Colonic mucosa (tissue), 4 donors: ENCODE measurements around the gene THSD4. TPM values are rescaled to one million over a fixed set of nuclear protein-coding genes. Genes with fewer than 3 reads are reported as not detected.

ENCODE experiments used
- DNase-seq: peaks from one replicate; pipeline ENCODE4 v3.0.0-alpha.2; 2020
- H3K27ac ChIP-seq: fragments of 200-600 bp; one replicate; pipeline ENCODE4 v1.8.0; 2021
- H3K27me3 ChIP-seq: fragments of 200-600 bp; one replicate; pipeline ENCODE4 v1.8.0; 2021
- H3K36me3 ChIP-seq: fragments of 200-600 bp; one replicate; pipeline ENCODE4 v1.8.0; 2021
- H3K4me1 ChIP-seq: fragments of 200-600 bp; one replicate; pipeline ENCODE4 v1.8.0; 2021; ENCODE audit warnings: mild to moderate bottlenecking
- H3K4me3 ChIP-seq: fragments of 200-600 bp; one replicate; pipeline ENCODE4 v1.8.0; 2021
- H3K9ac ChIP-seq, 2 donors: one replicate each; pipeline ENCODE4 v1.7.0; 2013; ENCODE audit warnings: control low read depth in 2 of 2, low read depth in 2 of 2, low read length in 2 of 2
- H3K9me3 ChIP-seq: fragments of 200-600 bp; one replicate; pipeline ENCODE4 v1.8.0; 2021
- intact Hi-C: fragments of 100-400 bp; cut with DNase I; formaldehyde crosslinking; loops from one replicate; pipeline ENCODE4 v1.14.1; 2022
- total RNA-seq, 2 donors: library from RNA; stranded (reverse); fragmentation: NEBNext Ultra II Directional in 1 of 2; extraction: Animal tissue kit (Norgen Biotek cat#: 25700) in 1 of 2; gene quantifications; one replicate each; pipeline ENCODE4 v1.2.1, GENCODE V29; 2021
- TF ChIP-seq, protein P1 (sequence below): fragments of 200-600 bp; IDR thresholded peaks from one replicate; pipeline ENCODE4 v1.8.0; 2022; ENCODE audit warnings: antibody characterized with exemption, mild to moderate bottlenecking
- donor health status: healthy.
- donor health status: DM: no; HTN: no; CAD: no.
- donor health status: DM: no; HTN: no; CAD: no.

Gene THSD4
- total RNA-seq, 2 donors from 2014 or later: 18.8 to 23.5 TPM

DNA sequence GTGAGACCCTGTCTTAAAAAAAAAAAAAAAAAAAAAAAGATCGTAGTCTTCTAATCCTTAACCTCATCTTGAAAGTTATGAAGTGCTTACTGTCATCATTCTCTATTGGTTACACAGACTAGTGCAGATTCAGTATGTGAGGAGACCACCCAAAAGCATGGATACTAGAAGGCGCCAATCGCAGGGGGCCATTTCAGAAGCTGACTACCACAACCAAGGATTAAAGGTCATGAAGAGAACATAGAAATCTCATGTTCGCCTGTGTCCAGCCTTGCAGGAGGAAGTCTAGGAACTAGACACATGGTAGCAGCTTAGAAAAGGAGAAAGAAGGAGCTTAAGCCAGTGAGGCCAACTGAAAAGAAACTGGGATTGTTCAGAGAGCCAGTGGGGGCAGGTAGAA lies 207.8 kb downstream of the THSD4 start:
- H3K9me3 ChIP-seq: no peaks in the 10 kb centered on the region
- no peaks in the 10 kb centered on the region for H3K36me3 ChIP-seq
- H3K27me3 ChIP-seq: no peaks in the 10 kb centered on the region
- no peak for DNase-seq
- H3K4me1 ChIP-seq: no peaks in the 10 kb centered on the region
- no peak overlapping the region for H3K27ac ChIP-seq
- H3K4me3 ChIP-seq: no peak overlapping the region
- no peak overlapping the region for H3K9ac ChIP-seq
- intact Hi-C loops: no loop called here
- TF ChIP-seq, protein P1, sequence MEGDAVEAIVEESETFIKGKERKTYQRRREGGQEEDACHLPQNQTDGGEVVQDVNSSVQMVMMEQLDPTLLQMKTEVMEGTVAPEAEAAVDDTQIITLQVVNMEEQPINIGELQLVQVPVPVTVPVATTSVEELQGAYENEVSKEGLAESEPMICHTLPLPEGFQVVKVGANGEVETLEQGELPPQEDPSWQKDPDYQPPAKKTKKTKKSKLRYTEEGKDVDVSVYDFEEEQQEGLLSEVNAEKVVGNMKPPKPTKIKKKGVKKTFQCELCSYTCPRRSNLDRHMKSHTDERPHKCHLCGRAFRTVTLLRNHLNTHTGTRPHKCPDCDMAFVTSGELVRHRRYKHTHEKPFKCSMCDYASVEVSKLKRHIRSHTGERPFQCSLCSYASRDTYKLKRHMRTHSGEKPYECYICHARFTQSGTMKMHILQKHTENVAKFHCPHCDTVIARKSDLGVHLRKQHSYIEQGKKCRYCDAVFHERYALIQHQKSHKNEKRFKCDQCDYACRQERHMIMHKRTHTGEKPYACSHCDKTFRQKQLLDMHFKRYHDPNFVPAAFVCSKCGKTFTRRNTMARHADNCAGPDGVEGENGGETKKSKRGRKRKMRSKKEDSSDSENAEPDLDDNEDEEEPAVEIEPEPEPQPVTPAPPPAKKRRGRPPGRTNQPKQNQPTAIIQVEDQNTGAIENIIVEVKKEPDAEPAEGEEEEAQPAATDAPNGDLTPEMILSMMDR: no peak

DNA sequence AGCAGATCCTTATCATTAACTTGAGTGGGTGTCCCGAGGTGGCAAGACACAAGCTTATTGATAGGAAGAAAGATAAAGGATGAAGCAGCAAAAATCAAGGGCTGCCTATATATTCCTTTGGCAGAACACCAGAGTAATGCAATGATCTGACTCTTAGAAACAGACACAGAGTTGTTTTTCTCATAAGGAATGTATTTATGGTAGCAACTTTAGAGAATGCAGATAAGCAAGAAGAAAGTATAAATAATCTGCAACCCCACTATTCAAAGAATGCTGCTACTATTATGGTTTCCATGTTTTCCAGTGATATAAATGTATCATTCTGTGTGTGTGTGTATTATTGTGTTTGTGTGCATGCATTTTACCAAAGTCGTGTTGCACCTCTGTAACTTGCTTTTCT lies 208.3 kb downstream of the THSD4 start:
- H3K9ac ChIP-seq: no peak overlapping the region
- DNase-seq: no peak
- no peak overlapping the region for H3K4me3 ChIP-seq
- H3K27ac ChIP-seq: no peak overlapping the region
- H3K4me1 ChIP-seq: no peaks in the 10 kb centered on the region
- intact Hi-C loops: no loop called here
- no peaks in the 10 kb centered on the region for H3K36me3 ChIP-seq
- TF ChIP-seq, protein P1: no peak
- H3K27me3 ChIP-seq: no peaks in the 10 kb centered on the region
- H3K9me3 ChIP-seq: no peaks in the 10 kb centered on the region

DNA sequence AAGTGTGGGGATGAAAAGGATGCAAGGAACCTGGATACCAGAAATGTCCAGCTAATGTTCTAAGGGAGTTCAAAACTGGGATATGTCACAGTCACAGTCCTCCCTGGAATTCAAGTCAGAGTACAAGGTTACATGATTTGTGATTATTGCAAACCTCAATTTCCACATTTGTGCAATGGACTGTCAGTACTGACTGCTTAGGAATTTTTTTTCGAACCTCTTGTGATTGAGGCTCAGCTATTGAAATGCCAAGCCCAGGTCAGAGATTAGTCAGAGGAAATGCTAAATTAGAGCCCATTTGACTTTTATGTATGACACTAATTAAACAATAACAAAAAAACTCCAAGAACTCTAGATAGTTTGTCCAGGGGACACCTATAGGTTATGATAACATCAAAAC lies 210.2 kb downstream of the THSD4 start:
- intact Hi-C loops: no loop called here
- peaks cover 7% of the 10 kb centered on the region for H3K4me1 ChIP-seq
- H3K27ac ChIP-seq: no peak overlapping the region
- no peak overlapping the region for H3K4me3 ChIP-seq
- H3K36me3 ChIP-seq: no peaks in the 10 kb centered on the region
- no peak for DNase-seq
- no peaks in the 10 kb centered on the region for H3K9me3 ChIP-seq
- TF ChIP-seq, protein P1: no peak
- H3K9ac ChIP-seq: no peak overlapping the region
- no peaks in the 10 kb centered on the region for H3K27me3 ChIP-seq

DNA sequence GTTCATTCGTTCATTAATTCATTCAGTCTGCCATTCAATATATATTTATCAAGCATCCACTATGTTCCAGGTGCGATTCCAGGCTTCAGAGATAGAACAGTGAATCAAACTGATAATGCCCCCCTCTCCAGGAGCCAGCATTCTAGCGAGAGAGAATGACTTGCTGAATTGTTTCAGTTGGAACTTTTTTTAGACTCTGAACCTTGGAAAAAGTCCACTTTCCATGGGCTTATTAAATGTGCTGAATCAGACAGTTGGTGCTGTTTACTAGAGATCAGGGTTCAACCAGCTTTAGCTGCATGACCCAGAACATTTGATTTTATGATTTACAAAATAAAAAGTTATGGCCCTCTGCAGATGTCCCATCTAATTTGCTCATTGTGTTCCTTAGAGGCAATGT lies 213.2 kb downstream of the THSD4 start:
- H3K27ac ChIP-seq: peak overlapping the region; percentile 86
- H3K9ac ChIP-seq: no peak overlapping the region
- no peaks in the 10 kb centered on the region for H3K9me3 ChIP-seq
- TF ChIP-seq, protein P1: no peak
- peaks cover 7% of the 10 kb centered on the region for H3K4me1 ChIP-seq
- H3K36me3 ChIP-seq: no peaks in the 10 kb centered on the region
- no peak overlapping the region for H3K4me3 ChIP-seq
- intact Hi-C loops: no loop called here
- peak; percentile 41 for DNase-seq
- no peaks in the 10 kb centered on the region for H3K27me3 ChIP-seq

DNA sequence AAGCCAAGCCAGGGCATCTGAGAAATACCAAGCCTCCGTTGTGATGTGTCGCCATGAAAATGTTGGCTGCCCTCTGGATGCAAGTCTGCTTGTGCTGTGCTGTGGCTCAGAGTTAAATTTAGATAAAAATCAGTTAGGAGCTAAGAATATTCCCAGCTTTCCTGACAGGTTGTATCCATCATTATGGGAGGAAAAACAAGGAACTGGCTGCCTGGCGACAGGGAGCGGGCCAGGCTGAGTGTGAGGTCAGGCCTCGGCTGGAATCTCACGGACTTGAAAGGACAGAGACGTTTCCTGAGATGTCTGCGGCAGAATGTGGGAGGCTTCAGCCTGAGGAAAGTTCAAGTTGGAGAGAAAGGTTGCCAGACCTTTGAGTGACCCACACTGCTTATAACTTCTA lies 213.8 kb downstream of the THSD4 start:
- H3K9ac ChIP-seq: peak overlapping the region in 1 of 2 donors; percentile 56
- peaks cover 7% of the 10 kb centered on the region for H3K4me1 ChIP-seq
- no peaks in the 10 kb centered on the region for H3K27me3 ChIP-seq
- H3K4me3 ChIP-seq: no peak overlapping the region
- intact Hi-C loops: no loop called here
- no peaks in the 10 kb centered on the region for H3K36me3 ChIP-seq
- TF ChIP-seq, protein P1: no peak
- peak; percentile 33 for DNase-seq
- H3K27ac ChIP-seq: peak overlapping the region; percentile 86
- no peaks in the 10 kb centered on the region for H3K9me3 ChIP-seq
